HUES64 (cell line): ENCODE data around the gene RIF1.

Source experiments
- H3K27ac ChIP-seq: 2 replicates; pipeline ENCODE4 v1.7.0; 2013; ENCODE audit warnings: low read depth, low read length, inconsistent platforms
- H3K27me3 ChIP-seq: 2 replicates; pipeline ENCODE4 v1.6.1; 2013; ENCODE audit warnings: mild to moderate bottlenecking, low read length; ENCODE audit not compliant: insufficient read depth
- H3K36me3 ChIP-seq: 2 replicates; pipeline ENCODE4 v1.6.1; 2013; ENCODE audit warnings: mild to moderate bottlenecking, low read length; ENCODE audit not compliant: insufficient read depth
- H3K4me1 ChIP-seq: 2 replicates; pipeline ENCODE4 v1.6.1; 2013; ENCODE audit warnings: mild to moderate bottlenecking, low read length, moderate library complexity; ENCODE audit not compliant: insufficient read depth
- H3K4me3 ChIP-seq: 2 replicates; pipeline ENCODE4 v1.5.1; 2013; ENCODE audit warnings: mild to moderate bottlenecking, low read length, moderate library complexity
- H3K9ac ChIP-seq: 2 replicates; pipeline ENCODE4 v1.6.1; 2013; ENCODE audit warnings: mild to moderate bottlenecking, low read depth, low read length
- H3K9me3 ChIP-seq: 2 replicates; pipeline ENCODE4 v1.6.1; 2013; ENCODE audit warnings: low read depth, low read length; ENCODE audit not compliant: insufficient read depth
- WGBS: fragments of 150-250, 120-280 bp; methylation state at CpG from one replicate; pipeline ENCODE4 v1.1.7; 2013; ENCODE audit warnings: missing lambda C conversion rate; 5-methylcytosine and 5-hydroxymethylcytosine counted together

The RIF1 gene

GRCh38 chr2:151523850-151524249, 114.1 kb downstream of the RIF1 start:
- peaks cover 11% of the 10 kb centered on the region for H3K4me1 ChIP-seq
- WGBS = 88% methylated on average over 2 of the region's 3 CpGs
- no peaks in the 10 kb centered on the region for H3K27me3 ChIP-seq

DNA sequence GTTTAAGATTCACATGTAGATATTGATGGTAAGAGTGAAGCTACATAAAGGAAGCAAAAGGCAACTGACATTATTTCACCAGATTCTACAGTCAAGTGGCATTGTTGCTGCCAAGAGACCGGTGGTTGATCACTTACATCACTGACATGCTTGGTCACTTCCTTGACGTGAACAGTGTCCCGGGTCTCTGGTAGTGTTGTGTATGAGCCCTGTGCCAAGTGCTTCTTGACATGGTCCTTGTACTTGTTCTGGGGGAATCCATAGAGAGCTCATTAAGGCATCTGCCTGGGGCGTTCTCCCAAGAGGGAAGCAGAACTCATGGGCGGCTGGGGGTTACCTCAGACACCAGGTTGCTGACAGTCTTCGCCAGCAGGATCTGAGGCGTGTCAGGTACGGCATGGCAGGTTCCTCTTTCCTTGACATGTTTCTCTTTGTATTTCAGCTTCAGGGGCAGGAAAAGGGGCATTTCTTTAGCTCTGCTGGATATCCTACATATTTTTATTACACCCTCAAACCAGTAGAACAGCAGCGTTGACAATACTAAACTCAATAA, 116.2 kb downstream of the RIF1 start:
- Histone ChIP-seq H3K4me1 (peaks cover 9% of the 10 kb centered on the region), H3K27ac (no peak overlapping the region), H3K27me3 (no peaks in the 10 kb centered on the region), H3K9ac (no peak overlapping the region), H3K36me3 (no peaks in the 10 kb centered on the region), H3K4me3 (no peak overlapping the region), H3K9me3 (no peaks in the 10 kb centered on the region)
- WGBS = 82% methylated on average over 8 of the region's 9 CpGs

More at GRCh38 chr2:151523850-151524249, 114.1 kb downstream of the RIF1 start:
- H3K9me3 ChIP-seq = no peaks in the 10 kb centered on the region
- H3K27ac ChIP-seq = no peak overlapping the region
- no peaks in the 10 kb centered on the region for H3K36me3 ChIP-seq
- H3K9ac ChIP-seq = no peak overlapping the region
- H3K4me3 ChIP-seq = no peak overlapping the region

DNA sequence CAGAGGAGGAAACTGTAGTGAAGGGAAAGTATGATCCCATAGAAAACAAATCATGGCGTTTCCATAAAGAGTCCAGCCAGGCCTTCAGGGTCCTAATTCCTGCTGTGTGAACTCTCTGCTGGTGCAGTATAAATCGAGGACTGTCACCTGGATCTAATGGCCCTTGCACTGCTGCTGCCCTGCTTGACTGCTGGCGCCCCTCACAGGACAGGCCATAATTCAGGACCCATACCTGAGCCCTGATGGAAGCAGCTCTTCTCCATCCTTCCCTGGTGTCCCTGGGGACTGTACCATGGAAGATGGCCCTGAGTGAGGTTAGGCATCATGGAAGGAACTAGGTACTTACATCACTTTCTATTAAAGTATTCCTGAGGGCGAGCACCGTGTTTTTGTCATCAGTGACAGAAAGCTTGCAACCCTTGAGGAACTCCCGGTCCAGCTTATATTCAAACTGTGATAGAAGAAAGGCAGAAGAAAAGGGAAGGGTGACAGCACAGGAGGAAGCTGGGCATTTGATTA, 116.9 kb downstream of the RIF1 start:
- no peaks in the 10 kb centered on the region for H3K36me3 ChIP-seq
- 93% methylated on average over 6 of the region's 6 CpGs for WGBS
- no peaks in the 10 kb centered on the region for H3K9me3 ChIP-seq
- H3K9ac ChIP-seq = no peak overlapping the region
- H3K27ac ChIP-seq = no peak overlapping the region
- peaks cover 2% of the 10 kb centered on the region for H3K4me1 ChIP-seq
- no peak overlapping the region for H3K4me3 ChIP-seq
- no peaks in the 10 kb centered on the region for H3K27me3 ChIP-seq
